ENCODE data around the gene AGAP1.

AGAP1 gene

DNA sequence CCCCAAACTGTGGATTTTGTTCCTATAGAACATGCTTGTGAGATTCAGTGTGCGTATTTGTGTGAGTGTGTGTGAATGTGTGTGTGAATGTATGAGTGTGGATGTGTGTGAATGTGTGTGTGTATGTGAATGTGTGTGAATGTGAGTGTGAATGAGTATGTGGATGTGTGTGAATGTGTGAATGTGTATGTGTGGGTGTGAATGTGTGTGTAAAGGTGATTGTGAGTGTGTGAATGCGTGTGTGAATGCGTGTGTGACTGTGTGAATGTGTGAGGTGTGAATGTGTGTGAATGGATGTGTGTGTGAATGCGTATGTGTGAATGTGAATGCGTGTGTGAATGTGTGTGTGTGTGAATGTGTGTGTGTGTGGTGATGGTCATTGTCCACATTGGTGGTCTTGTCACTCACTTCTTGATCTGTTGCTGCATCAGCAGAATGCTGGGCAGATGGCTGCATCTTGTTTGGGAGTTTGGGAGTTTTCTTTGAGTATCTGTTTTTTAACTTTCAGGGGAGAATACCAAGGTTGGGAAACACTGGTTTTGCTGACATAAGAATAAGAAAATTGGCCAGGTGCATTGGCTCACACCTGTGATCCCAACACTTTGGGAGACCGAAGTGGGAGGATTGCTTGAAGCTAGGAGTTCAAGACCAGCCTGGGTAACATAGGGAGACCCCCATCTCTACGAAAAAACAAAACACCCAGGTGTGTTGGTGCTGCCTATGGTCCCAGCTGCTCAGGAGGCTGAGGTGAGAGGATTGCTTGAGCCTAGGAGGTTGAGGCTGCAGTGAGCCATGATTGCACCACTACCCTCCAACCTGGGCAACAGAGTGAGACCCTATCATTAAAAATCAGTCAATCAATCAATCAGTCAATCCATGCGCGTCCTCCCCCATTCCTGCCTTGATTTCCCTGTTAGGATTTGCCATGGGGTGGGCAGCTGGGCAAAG is 18.2 kb downstream of the AGAP1 start:
- TF ChIP-seq, protein P1, sequence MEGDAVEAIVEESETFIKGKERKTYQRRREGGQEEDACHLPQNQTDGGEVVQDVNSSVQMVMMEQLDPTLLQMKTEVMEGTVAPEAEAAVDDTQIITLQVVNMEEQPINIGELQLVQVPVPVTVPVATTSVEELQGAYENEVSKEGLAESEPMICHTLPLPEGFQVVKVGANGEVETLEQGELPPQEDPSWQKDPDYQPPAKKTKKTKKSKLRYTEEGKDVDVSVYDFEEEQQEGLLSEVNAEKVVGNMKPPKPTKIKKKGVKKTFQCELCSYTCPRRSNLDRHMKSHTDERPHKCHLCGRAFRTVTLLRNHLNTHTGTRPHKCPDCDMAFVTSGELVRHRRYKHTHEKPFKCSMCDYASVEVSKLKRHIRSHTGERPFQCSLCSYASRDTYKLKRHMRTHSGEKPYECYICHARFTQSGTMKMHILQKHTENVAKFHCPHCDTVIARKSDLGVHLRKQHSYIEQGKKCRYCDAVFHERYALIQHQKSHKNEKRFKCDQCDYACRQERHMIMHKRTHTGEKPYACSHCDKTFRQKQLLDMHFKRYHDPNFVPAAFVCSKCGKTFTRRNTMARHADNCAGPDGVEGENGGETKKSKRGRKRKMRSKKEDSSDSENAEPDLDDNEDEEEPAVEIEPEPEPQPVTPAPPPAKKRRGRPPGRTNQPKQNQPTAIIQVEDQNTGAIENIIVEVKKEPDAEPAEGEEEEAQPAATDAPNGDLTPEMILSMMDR (IDR thresholded peaks at IDR 0.05) = no peak

- TF ChIP-seq, protein P1 (IDR thresholded peaks at IDR 0.05) = no peak
Observed at GRCh38 chr2:235512699-235513053, 18.8 kb downstream of the AGAP1 start.

DNA sequence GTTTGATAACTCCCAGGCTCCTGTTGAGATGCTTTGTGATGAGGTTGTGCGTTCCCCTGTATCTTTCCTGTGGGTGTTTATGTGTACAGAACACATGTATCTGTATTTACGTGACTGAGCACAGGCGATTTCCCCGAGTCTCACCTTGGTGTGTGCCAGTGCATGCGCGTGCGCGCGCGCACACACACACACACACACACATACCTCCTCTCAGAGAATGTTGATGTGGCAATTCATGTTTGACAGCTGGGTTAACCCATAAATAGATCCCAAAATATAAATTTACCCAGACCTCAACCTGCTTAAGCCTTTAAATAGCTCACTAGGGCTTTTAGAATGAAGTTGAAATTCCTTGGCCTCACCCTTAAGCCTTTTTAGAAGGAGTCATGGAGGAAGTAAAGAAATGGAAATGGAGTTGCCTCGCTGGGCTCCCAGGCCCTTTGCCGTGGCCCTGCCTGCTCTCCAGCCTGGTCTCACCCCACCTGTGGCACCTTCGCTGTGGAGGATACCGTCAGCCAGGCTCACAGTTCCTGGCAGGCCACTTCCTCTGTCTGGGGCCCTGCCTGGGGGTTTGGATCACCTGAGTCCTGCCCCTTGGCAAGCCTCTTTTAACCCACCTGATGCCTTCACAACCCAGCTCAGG is 20.3 kb downstream of the AGAP1 start:
- TF ChIP-seq, protein P1 (IDR thresholded peaks at IDR 0.05) = no peak

- TF ChIP-seq, protein P1 (IDR thresholded peaks at IDR 0.05) = no peak
Observed at GRCh38 chr2:235514627-235515363, 21.0 kb downstream of the AGAP1 start.

GRCh38 chr2:235515364-235515742 is 21.5 kb downstream of the AGAP1 start:
- TF ChIP-seq, protein P1 (IDR thresholded peaks at IDR 0.05) = no peak

- TF ChIP-seq, protein P1 (IDR thresholded peaks at IDR 0.05) = no peak
Observed at GRCh38 chr2:235515821-235516220, 22.0 kb downstream of the AGAP1 start.

DNA sequence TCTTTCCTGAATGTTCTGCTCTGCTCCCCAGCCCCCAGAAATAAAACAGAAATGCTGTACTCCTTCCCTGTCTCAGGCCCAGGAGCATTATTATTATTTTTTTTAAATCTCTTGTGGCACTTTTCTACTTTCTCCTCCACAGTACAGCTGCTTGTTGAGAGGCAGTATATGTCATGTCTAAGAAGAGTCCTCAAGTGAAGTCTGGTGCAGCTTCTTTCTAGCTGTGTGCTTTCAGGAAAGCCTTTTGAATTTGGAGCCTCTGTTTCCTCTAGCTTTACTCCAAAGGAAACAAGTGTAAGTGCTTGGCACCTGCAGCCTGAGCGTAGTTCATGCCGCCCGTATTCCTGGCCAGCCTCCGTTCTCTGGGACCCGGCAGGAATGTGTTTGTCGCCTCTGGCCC is 22.4 kb downstream of the AGAP1 start:
- TF ChIP-seq, protein P1 (IDR thresholded peaks at IDR 0.05) = no peak

All from LNCAP (cell line).